Thyroid gland (tissue), 4 donors: ENCODE data around the gene LYG2.

ENCODE experiments used
- POLR2A ChIP-seq, 2 donors: fragments of 450-650 bp; IDR thresholded peaks; one replicate each; pipeline ENCODE4 v1.6.1; 2017; ENCODE audit warnings: antibody characterized with exemption in 2 of 2, mild to moderate bottlenecking in 2 of 2, moderate library complexity in 1 of 2
- TF ChIP-seq, protein P1 (sequence below), 6 experiments: fragments of 200-600 bp in 3 of 6; fragments of 450-650 bp in 3 of 6; sonication (generic) in 3 of 6; IDR thresholded peaks; one replicate each; pipeline ENCODE4 v1.5.1; 2016 to 2019; ENCODE audit warnings: antibody characterized with exemption in 6 of 6, mild to moderate bottlenecking in 2 of 6, inconsistent platforms in 1 of 6, moderate library complexity in 1 of 6

DNA sequence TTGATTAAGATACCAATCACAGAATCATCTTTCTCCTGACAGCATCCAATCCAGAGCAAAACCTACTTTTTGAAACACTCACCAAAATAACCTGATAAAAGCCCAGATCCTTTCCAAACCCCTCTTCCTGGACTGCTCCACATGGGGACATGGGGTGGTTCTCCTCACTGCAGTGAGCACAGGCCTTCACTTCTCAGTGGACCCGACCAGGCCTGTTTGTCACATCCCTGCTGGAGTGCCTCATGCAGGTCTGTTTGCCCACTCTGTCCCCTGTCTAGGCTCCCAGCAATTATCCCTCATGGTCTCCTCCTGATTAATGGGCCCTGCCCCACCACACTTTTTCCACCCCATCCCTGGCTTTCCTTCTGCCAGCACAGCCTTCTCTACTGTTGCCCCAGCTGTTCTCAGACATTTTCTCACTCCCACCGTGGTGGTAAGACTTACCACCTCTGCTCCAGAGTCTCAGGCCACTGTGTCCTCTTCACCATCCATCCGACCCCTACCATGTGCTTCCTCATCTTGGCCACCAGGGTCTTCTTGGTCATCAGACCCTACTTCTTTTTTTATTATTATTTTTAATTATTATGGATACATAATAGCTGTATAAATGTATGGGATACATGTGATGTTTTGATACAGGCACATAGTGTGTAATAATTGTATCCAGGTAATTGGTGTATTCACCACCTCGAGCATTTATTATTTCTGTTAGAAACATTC, 53.3 kb downstream of the LYG2 start:
- TF ChIP-seq, protein P1, sequence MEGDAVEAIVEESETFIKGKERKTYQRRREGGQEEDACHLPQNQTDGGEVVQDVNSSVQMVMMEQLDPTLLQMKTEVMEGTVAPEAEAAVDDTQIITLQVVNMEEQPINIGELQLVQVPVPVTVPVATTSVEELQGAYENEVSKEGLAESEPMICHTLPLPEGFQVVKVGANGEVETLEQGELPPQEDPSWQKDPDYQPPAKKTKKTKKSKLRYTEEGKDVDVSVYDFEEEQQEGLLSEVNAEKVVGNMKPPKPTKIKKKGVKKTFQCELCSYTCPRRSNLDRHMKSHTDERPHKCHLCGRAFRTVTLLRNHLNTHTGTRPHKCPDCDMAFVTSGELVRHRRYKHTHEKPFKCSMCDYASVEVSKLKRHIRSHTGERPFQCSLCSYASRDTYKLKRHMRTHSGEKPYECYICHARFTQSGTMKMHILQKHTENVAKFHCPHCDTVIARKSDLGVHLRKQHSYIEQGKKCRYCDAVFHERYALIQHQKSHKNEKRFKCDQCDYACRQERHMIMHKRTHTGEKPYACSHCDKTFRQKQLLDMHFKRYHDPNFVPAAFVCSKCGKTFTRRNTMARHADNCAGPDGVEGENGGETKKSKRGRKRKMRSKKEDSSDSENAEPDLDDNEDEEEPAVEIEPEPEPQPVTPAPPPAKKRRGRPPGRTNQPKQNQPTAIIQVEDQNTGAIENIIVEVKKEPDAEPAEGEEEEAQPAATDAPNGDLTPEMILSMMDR (IDR thresholded peaks at IDR 0.05), result no peak
- no peak for TF ChIP-seq POLR2A (IDR thresholded peaks at IDR 0.05)
